ENCODE data around the gene NCAM1. TPM values are rescaled to one million over a fixed set of nuclear protein-coding genes. Genes with fewer than 3 reads are reported as not detected.

NCAM1 gene
- total RNA-seq, 1 donor from 2014 or later: 4.2 TPM

DNA sequence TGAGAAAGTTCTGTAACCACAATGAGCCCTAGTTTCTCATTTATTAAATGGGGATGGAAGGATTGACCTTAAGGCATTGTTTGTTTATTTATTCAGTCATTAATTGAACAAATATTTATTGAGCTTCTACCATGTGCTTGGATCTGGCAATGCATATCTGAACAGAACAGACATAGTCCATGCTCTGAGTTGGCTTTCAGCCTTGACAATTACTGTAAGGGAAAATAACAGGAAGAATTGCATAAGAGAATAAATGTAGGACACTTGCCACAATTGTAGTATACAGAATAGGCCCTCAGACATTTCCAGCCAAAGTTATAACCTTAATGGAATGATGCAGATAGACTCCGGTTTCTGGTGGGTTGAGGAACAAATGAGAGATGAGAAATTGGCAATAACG is 192.6 kb downstream of the NCAM1 start:
- Histone ChIP-seq H3K27ac (no peak overlapping the region), H3K27me3 (peaks cover 7% of the 10 kb centered on the region), H3K4me1 (no peaks in the 10 kb centered on the region), H3K4me3 (no peak overlapping the region), H3K9me3 (no peaks in the 10 kb centered on the region), H3K36me3 (no peaks in the 10 kb centered on the region)
- no peak for DNase-seq
- intact Hi-C loops (cut with DNase I): no loop called here
- no peak for ATAC-seq
- TF ChIP-seq CTCF (IDR thresholded peaks at IDR 0.05): no peak

DNA sequence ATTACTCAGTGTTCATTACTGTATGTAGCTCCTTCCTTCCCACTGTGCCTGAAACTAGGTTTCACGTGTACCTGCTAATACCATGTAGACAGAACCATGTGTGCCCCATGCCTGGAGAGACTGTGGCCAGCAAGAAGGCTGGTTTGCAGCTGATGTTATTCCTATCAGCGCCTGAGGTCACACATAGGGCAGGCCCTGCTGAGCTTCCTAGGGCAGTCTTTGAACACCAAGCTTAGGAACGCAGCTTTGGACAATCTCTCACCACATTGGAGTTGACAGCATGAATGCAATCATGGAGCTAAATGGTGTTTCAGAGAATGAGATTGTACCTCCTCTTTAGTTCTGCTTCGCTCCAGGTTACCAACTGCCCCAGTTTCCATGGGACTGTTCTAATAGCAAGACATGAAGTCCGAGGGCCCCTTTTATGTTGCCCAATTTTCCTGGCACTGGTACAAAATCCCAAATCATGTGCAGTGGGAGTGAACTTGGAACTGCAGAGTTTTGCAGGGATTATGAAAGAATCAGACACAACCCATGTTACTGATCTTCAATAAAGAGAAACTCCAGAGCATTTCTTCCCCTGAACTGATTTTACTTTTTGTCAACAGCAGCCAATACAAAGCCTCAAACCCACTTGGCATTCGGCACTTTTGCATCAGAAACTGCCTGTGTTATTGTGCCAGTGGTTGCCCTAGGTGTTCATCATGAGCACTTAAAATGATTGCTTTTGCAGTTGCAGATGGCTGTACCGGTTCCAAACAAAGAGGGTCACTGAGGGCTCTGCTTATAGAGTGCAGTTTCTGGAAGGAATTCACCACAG is 199.0 kb downstream of the NCAM1 start:
- Histone ChIP-seq H3K27ac (no peak overlapping the region), H3K36me3 (no peaks in the 10 kb centered on the region), H3K27me3 (no peaks in the 10 kb centered on the region), H3K4me1 (peaks cover 11% of the 10 kb centered on the region), H3K4me3 (no peak overlapping the region), H3K9me3 (no peaks in the 10 kb centered on the region)
- ATAC-seq: peak; percentile 24
- intact Hi-C loops (cut with DNase I): no loop called here
- TF ChIP-seq CTCF (IDR thresholded peaks at IDR 0.05): no peak
- no peak for DNase-seq

GRCh38 chr11:113160808-113161124 is 199.5 kb downstream of the NCAM1 start:
- intact Hi-C loops (cut with DNase I): no loop called here
- no peak overlapping the region for H3K27ac ChIP-seq

GRCh38 chr11:113161711-113162591 is 200.7 kb downstream of the NCAM1 start:
- Histone ChIP-seq H3K4me3 (no peak overlapping the region), H3K27ac (no peak overlapping the region), H3K9me3 (no peaks in the 10 kb centered on the region), H3K4me1 (peaks cover 11% of the 10 kb centered on the region), H3K27me3 (no peaks in the 10 kb centered on the region), H3K36me3 (no peaks in the 10 kb centered on the region)
- ATAC-seq: no peak
- intact Hi-C loops (cut with DNase I): no loop called here
- TF ChIP-seq CTCF (IDR thresholded peaks at IDR 0.05): no peak
- no peak for DNase-seq

More at GRCh38 chr11:113160808-113161124, 199.5 kb downstream of the NCAM1 start:
- Histone ChIP-seq H3K4me3 (no peak overlapping the region), H3K9me3 (no peaks in the 10 kb centered on the region), H3K4me1 (peaks cover 11% of the 10 kb centered on the region), H3K27me3 (no peaks in the 10 kb centered on the region), H3K36me3 (no peaks in the 10 kb centered on the region)
- no peak for TF ChIP-seq CTCF (IDR thresholded peaks at IDR 0.05)
- no peak for DNase-seq
- ATAC-seq: no peak

DNA sequence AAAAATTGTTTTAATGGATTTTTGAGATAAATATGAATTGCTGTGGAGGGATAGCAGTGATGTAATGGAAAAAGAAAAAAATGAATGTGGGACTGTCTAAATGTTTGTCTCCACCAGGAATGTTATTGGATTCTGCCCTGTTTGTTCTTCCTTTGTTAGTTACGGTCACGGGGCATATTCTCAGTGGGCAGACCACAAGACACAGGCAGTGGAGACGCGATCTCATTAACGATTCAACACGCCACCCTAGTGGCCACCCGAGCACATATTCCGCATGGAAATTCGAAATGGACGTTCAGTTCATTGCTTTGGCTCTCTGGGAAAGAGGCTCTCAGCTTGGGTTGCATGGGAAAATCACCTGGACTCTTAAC is 201.4 kb downstream of the NCAM1 start:
- no peak for TF ChIP-seq CTCF (IDR thresholded peaks at IDR 0.05)
- DNase-seq: no peak
- Histone ChIP-seq H3K36me3 (no peaks in the 10 kb centered on the region), H3K4me1 (peaks cover 11% of the 10 kb centered on the region), H3K4me3 (no peak overlapping the region), H3K9me3 (no peaks in the 10 kb centered on the region), H3K27ac (no peak overlapping the region), H3K27me3 (no peaks in the 10 kb centered on the region)
- intact Hi-C loops (cut with DNase I): no loop called here
- no peak for ATAC-seq

Data from upper lobe of right lung (tissue), 1 donor.